GM12878 (cell line): ENCODE results near the gene MOV10L1. TPM values are rescaled to one million over a fixed set of nuclear protein-coding genes. Genes with fewer than 3 reads are reported as not detected.

Source experiments
- ATAC-seq: fragments of 200-7000 bp; cut with Tn5 transposase; 3 replicates; pipeline ENCODE4 v1.9.1; 2020; ENCODE audit warnings: mild to moderate bottlenecking, moderate library complexity
- BruUV-seq: library from RNA; stranded (reverse); fragments of 400-500 nt; replicated peaks from 2 replicates; lab custom pipeline; 2021; lab: Mats Ljungman, UMichigan
- CTCF ChIA-PET: fragments of 300-600 bp; sonication (Branson Sonifier 250); formaldehyde crosslinking; extraction: SDS; loops from one replicate; lab custom pipeline; 2021; ENCODE audit warnings: inconsistent platforms; lab: Yijun Ruan, JAX
- POLR2A ChIA-PET: fragments of 350-600 bp; formaldehyde crosslinking; extraction: SDS; loops from one replicate; lab custom pipeline; 2021; ENCODE audit warnings: inconsistent platforms; lab: Charles Lee
- RAD21 ChIA-PET: fragments of 300-600 bp; sonication (Branson Sonifier 250); formaldehyde crosslinking; loops from one replicate; lab custom pipeline; 2023; ENCODE audit warnings: antibody characterized with exemption; ENCODE audit not compliant: unreplicated experiment; lab: Charles Lee
- SMC1A ChIA-PET: fragments of 300-600 bp; sonication (Branson Sonifier 250); formaldehyde crosslinking; loops from one replicate; lab custom pipeline; 2023; ENCODE audit not compliant: unreplicated experiment, uncharacterized antibody; lab: Charles Lee
- DNase-seq: peaks from one replicate; pipeline ENCODE4 v3.0.0-alpha.2; 2011; ENCODE audit warnings: low read depth, low spot score
- FAIRE-seq: peaks from 3 replicates; lab custom pipeline; 2011; peaks lifted over from hg19 to GRCh38; lab: Jason Lieb, UNC
- H2AFZ ChIP-seq: 2 replicates; pipeline ENCODE4 v1.6.0; 2011; ENCODE audit warnings: low read depth, low read length, control low read depth; ENCODE audit not compliant: control insufficient read depth
- H3K27ac ChIP-seq: 2 replicates; pipeline ENCODE4 v1.5.1; 2011; ENCODE audit warnings: control low read depth; ENCODE audit not compliant: control insufficient read depth, insufficient read depth
- H3K27me3 ChIP-seq, 2 experiments: replicated peaks in 1 of 2; 2 replicates each; pipeline versions ENCODE4 v1.6.0 to v1.6.1; 2011; ENCODE audit warnings: low read length in 1 of 2; ENCODE audit not compliant: control insufficient read depth in 2 of 2, insufficient read depth in 2 of 2
- H3K36me3 ChIP-seq, 2 experiments: 2 replicates each; pipeline ENCODE4 v1.5.1; 2011; ENCODE audit warnings: low read length in 1 of 2; ENCODE audit not compliant: control insufficient read depth in 2 of 2, insufficient read depth in 2 of 2
- H3K4me1 ChIP-seq: 2 replicates; pipeline ENCODE4 v1.6.1; 2011; ENCODE audit warnings: mild to moderate bottlenecking, low read length, moderate library complexity, mixed read lengths; ENCODE audit not compliant: control insufficient read depth, insufficient read depth
- H3K4me2 ChIP-seq: 2 replicates; pipeline ENCODE4 v1.6.0; 2011; ENCODE audit warnings: control low read depth; ENCODE audit not compliant: control insufficient read depth, insufficient read depth
- H3K4me3 ChIP-seq: fragments of 200-600 bp; sonication (generic); 2 replicates; pipeline ENCODE4 v1.5.1; 2016
- H3K79me2 ChIP-seq: 2 replicates; pipeline ENCODE4 v1.6.0; 2011; ENCODE audit warnings: low read length; ENCODE audit not compliant: control insufficient read depth, insufficient read depth
- H3K9ac ChIP-seq: 2 replicates; pipeline ENCODE4 v1.8.0; 2011; ENCODE audit warnings: low read length, control low read depth, mixed read lengths; ENCODE audit not compliant: control insufficient read depth, insufficient read depth
- H3K9me3 ChIP-seq: replicated peaks from 3 replicates; pipeline ENCODE4 v1.5.1; 2011; ENCODE audit warnings: mild to moderate bottlenecking, low read length; ENCODE audit not compliant: control insufficient read depth, insufficient read depth
- H4K20me1 ChIP-seq: 2 replicates; pipeline ENCODE4 v1.6.0; 2011; ENCODE audit not compliant: control insufficient read depth, insufficient read depth
- CHD1 ChIP-seq: IDR thresholded peaks from 2 replicates; pipeline ENCODE4 v1.6.1; 2012; ENCODE audit warnings: low read depth, low read length, improper control_type of control experiment
- IKZF1 ChIP-seq: fragments of 450-650 bp; conservative IDR thresholded peaks from 2 replicates; pipeline ENCODE4 v1.6.1; 2017; ENCODE audit warnings: antibody characterized with exemption, mild to moderate bottlenecking
- KAT2A ChIP-seq: conservative IDR thresholded peaks from 2 replicates; pipeline ENCODE4 v1.6.1; 2011; ENCODE audit warnings: low read depth, low read length; ENCODE audit not compliant: control insufficient read depth
- KDM1A ChIP-seq: fragments of 200-600 bp; sonication (generic); IDR thresholded peaks from 2 replicates; pipeline ENCODE4 v1.6.1; 2016; ENCODE audit warnings: borderline replicate concordance
- MYC ChIP-seq: IDR thresholded peaks from 2 replicates; pipeline ENCODE4 v1.6.1; 2011; ENCODE audit warnings: mild to moderate bottlenecking, low read length, moderate library complexity, inconsistent platforms; ENCODE audit not compliant: insufficient read depth, insufficient replicate concordance, insufficient read length, severe bottlenecking
- PAX5 ChIP-seq: IDR thresholded peaks from 2 replicates; pipeline ENCODE4 v1.6.1; 2011; ENCODE audit warnings: low read depth, low read length, borderline replicate concordance
- RAD21 ChIP-seq: IDR thresholded peaks from 2 replicates; pipeline ENCODE4 v1.6.1; 2011; ENCODE audit warnings: mild to moderate bottlenecking, low read depth, low read length, moderate library complexity; ENCODE audit not compliant: insufficient read depth
- RFX5 ChIP-seq: IDR thresholded peaks from 2 replicates; pipeline ENCODE4 v1.6.1; 2011; ENCODE audit warnings: low read depth, low read length, improper control_type of control experiment
- SREBF2 ChIP-seq: IDR thresholded peaks from 2 replicates; pipeline ENCODE4 v1.6.1; 2012; ENCODE audit warnings: mild to moderate bottlenecking, low read length
- WGBS: methylation state at CpG from one replicate; pipeline ENCODE4 v1.1.6; 2016; ENCODE audit warnings: low lambda C conversion rate; ENCODE audit not compliant: insufficient replicate concordance, insufficient coverage; ENCODE audit errors: missing lambda C conversion rate; 5-methylcytosine and 5-hydroxymethylcytosine counted together
- in situ Hi-C: fragments of 300-500 bp; cut with MboI; formaldehyde crosslinking; loops from 9 replicates; pipeline ENCODE4 v1.14.3; 2018; ENCODE audit warnings: mixed read lengths
- intact Hi-C: fragments of 100-400 bp; cut with micrococcal nuclease; formaldehyde crosslinking; loops from one replicate; pipeline ENCODE4 v1.14.2; 2022; ENCODE audit not compliant: unreplicated experiment
- polyA plus RNA-seq, 11 experiments: library from polyadenylated mRNA; depleted of rRNA in 4 of 11; unstranded in 6 of 11; stranded (reverse) in 5 of 11; fragments of >200 nt; fragmentation: Nextera tagmentation in 4 of 11; fragmentation: Illumina TruSeq in 1 of 11; extraction: Ambion mirVana in 4 of 11; extraction: Trizol in 1 of 11; gene quantifications; 1 replicate in 1 of 11; 2 replicates in 10 of 11; pipeline versions ENCODE4 v1.2.1 to v1.2.3, GENCODE V29; 2011 to 2016; ENCODE audit warnings: inconsistent platforms in 2 of 11, missing spikeins in 2 of 11, low read depth in 1 of 11
- total RNA-seq, 4 experiments: library from RNA; depleted of rRNA in 3 of 4; stranded (reverse); fragments of >200 nt in 3 of 4; fragmentation: Illumina TruSeq in 1 of 4; extraction: Trizol in 1 of 4; gene quantifications; 2 replicates each; pipeline versions ENCODE4 v1.2.1 to v1.2.3, GENCODE V29; 2013 to 2021
- TF ChIP-seq, protein P1 (sequence below), 3 experiments: IDR thresholded peaks in 2 of 3; conservative IDR thresholded peaks in 1 of 3; 2 replicates each; pipeline ENCODE4 v1.5.1; 2011; ENCODE audit warnings: low read depth in 3 of 3, low read length in 3 of 3, mild to moderate bottlenecking in 3 of 3, control low read depth in 2 of 3, moderate library complexity in 2 of 3, inconsistent platforms in 1 of 3, mixed read lengths in 1 of 3; ENCODE audit not compliant: control insufficient read depth in 2 of 3, insufficient read depth in 1 of 3; ENCODE audit errors: extremely low read depth in 1 of 3
- TF ChIP-seq, protein P2 (sequence below): fragments of 450-650 bp; conservative IDR thresholded peaks from 2 replicates; pipeline ENCODE4 v1.6.1; 2017; ENCODE audit warnings: mild to moderate bottlenecking, moderate library complexity
- TF ChIP-seq, protein P3 (sequence below): IDR thresholded peaks from 2 replicates; pipeline ENCODE4 v1.6.1; 2011; ENCODE audit warnings: low read depth, low read length, improper control_type of control experiment, borderline replicate concordance
- TF ChIP-seq, protein P4 (sequence below): fragments of 450-650 bp; IDR thresholded peaks from 2 replicates; pipeline ENCODE4 v1.6.1; 2016; ENCODE audit warnings: mild to moderate bottlenecking, moderate library complexity, borderline replicate concordance

The MOV10L1 gene
- total and polyA plus RNA-seq, 10 of the 15 experiments (the other 5 are each of a cell fraction or from before 2014, with no cell fraction given), result 0.22 TPM; not detected in 9

- RAD21 ChIA-PET, result interaction anchor here (1.9 kb wide), 1 partner anchor 58 kb away, joined by 4 read pairs; no protein-coding TSS in a partner anchor
- no peak overlapping the region for H3K4me2 ChIP-seq
- H3K27me3 ChIP-seq, result no peaks in the 10 kb centered on the region
- H3K4me1 ChIP-seq, result peaks cover 3% of the 10 kb centered on the region; the same call in 1 of the 2 replicates
- no peak for DNase-seq
- H3K27ac ChIP-seq, result no peak overlapping the region
- no peak overlapping the region for H3K9ac ChIP-seq
- H2AFZ ChIP-seq, result no peak overlapping the region
- peak; percentile 58; the same call in 2 of the 3 replicates for ATAC-seq
- H3K4me3 ChIP-seq, result no peak overlapping the region
- POLR2A ChIA-PET, result no interaction called here
- WGBS, result 72% methylated on average over 10 of the region's 10 CpGs
- SMC1A ChIA-PET, result no interaction called here
- CTCF ChIA-PET, result interaction anchor here (0.7 to 1.4 kb wide), 3 partner anchors 19 to 273 kb away, joined by 3 to 5 read pairs (median 5); no protein-coding TSS in a partner anchor
- BruUV-seq, result no TSS peak
- no peaks in the 10 kb centered on the region; the same call in 1 of the 2 replicates for H4K20me1 ChIP-seq
- intact Hi-C loops (no loop called here), in situ Hi-C loops (loop anchor here (5.0 kb wide), 1 partner anchor 274 kb away; no protein-coding TSS in a partner anchor)
- H3K36me3 ChIP-seq, result peaks cover 3 to 13% of the 10 kb centered on the region in 2 experiments
- no peak for FAIRE-seq
- H3K79me2 ChIP-seq, result peaks cover 11% of the 10 kb centered on the region
- H3K9me3 ChIP-seq, result no peaks in the 10 kb centered on the region
- TF ChIP-seq, protein P1, sequence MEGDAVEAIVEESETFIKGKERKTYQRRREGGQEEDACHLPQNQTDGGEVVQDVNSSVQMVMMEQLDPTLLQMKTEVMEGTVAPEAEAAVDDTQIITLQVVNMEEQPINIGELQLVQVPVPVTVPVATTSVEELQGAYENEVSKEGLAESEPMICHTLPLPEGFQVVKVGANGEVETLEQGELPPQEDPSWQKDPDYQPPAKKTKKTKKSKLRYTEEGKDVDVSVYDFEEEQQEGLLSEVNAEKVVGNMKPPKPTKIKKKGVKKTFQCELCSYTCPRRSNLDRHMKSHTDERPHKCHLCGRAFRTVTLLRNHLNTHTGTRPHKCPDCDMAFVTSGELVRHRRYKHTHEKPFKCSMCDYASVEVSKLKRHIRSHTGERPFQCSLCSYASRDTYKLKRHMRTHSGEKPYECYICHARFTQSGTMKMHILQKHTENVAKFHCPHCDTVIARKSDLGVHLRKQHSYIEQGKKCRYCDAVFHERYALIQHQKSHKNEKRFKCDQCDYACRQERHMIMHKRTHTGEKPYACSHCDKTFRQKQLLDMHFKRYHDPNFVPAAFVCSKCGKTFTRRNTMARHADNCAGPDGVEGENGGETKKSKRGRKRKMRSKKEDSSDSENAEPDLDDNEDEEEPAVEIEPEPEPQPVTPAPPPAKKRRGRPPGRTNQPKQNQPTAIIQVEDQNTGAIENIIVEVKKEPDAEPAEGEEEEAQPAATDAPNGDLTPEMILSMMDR (IDR thresholded peaks at IDR 0.05 in 2 of 3, conservative IDR thresholded peaks at IDR 0.05 in 1 of 3; ENCODE audit: control insufficient read depth in 2 of 3, extremely low read depth in 1 of 3, insufficient read depth in 1 of 3, low read depth in 3 of 3, low read length in 3 of 3), result peak; percentile 18 to 49 (median 33); a peak in 5 of 6 replicates
- TF ChIP-seq SREBF2 (no peak), RAD21 (0 out of 2 replicates have a peak, but pooled peaks have one; percentile 27), KAT2A (no peak), RFX5 (no peak), MYC (no peak), CHD1 (no peak), PAX5 (no peak), IKZF1 (no peak), KDM1A (no peak)
- TF ChIP-seq, protein P2, sequence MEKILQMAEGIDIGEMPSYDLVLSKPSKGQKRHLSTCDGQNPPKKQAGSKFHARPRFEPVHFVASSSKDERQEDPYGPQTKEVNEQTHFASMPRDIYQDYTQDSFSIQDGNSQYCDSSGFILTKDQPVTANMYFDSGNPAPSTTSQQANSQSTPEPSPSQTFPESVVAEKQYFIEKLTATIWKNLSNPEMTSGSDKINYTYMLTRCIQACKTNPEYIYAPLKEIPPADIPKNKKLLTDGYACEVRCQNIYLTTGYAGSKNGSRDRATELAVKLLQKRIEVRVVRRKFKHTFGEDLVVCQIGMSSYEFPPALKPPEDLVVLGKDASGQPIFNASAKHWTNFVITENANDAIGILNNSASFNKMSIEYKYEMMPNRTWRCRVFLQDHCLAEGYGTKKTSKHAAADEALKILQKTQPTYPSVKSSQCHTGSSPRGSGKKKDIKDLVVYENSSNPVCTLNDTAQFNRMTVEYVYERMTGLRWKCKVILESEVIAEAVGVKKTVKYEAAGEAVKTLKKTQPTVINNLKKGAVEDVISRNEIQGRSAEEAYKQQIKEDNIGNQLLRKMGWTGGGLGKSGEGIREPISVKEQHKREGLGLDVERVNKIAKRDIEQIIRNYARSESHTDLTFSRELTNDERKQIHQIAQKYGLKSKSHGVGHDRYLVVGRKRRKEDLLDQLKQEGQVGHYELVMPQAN, result no peak
- TF ChIP-seq, protein P3, sequence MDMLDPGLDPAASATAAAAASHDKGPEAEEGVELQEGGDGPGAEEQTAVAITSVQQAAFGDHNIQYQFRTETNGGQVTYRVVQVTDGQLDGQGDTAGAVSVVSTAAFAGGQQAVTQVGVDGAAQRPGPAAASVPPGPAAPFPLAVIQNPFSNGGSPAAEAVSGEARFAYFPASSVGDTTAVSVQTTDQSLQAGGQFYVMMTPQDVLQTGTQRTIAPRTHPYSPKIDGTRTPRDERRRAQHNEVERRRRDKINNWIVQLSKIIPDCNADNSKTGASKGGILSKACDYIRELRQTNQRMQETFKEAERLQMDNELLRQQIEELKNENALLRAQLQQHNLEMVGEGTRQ, result no peak
- TF ChIP-seq, protein P4, sequence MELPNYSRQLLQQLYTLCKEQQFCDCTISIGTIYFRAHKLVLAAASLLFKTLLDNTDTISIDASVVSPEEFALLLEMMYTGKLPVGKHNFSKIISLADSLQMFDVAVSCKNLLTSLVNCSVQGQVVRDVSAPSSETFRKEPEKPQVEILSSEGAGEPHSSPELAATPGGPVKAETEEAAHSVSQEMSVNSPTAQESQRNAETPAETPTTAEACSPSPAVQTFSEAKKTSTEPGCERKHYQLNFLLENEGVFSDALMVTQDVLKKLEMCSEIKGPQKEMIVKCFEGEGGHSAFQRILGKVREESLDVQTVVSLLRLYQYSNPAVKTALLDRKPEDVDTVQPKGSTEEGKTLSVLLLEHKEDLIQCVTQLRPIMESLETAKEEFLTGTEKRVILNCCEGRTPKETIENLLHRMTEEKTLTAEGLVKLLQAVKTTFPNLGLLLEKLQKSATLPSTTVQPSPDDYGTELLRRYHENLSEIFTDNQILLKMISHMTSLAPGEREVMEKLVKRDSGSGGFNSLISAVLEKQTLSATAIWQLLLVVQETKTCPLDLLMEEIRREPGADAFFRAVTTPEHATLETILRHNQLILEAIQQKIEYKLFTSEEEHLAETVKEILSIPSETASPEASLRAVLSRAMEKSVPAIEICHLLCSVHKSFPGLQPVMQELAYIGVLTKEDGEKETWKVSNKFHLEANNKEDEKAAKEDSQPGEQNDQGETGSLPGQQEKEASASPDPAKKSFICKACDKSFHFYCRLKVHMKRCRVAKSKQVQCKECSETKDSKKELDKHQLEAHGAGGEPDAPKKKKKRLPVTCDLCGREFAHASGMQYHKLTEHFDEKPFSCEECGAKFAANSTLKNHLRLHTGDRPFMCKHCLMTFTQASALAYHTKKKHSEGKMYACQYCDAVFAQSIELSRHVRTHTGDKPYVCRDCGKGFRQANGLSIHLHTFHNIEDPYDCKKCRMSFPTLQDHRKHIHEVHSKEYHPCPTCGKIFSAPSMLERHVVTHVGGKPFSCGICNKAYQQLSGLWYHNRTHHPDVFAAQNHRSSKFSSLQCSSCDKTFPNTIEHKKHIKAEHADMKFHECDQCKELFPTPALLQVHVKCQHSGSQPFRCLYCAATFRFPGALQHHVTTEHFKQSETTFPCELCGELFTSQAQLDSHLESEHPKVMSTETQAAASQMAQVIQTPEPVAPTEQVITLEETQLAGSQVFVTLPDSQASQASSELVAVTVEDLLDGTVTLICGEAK, result no peak
Observed at GRCh38 chr22:50206599-50206998, 116.8 kb downstream of the MOV10L1 start.
